Mesothelial cell of epicardium (in vitro differentiated cells): ENCODE data around the gene HAGHL. TPM values are rescaled to one million over a fixed set of nuclear protein-coding genes. Genes with fewer than 3 reads are reported as not detected.

Experiments
- DNase-seq, 2 experiments: peaks; one replicate each; pipeline ENCODE4 v3.0.0; 2021; ENCODE audit warnings: low spot score in 2 of 2; ENCODE audit not compliant: unreplicated experiment in 2 of 2
- H3K27ac Mint-ChIP-seq: 2 replicates; pipeline ENCODE4 v1.8.0; 2021; ENCODE audit warnings: mixed read lengths
- H3K27me3 Mint-ChIP-seq: 2 replicates; pipeline ENCODE4 v1.8.0; 2021; ENCODE audit warnings: low read depth, mixed read lengths
- H3K36me3 Mint-ChIP-seq: 2 replicates; pipeline ENCODE4 v1.8.0; 2021; ENCODE audit warnings: mixed read lengths
- H3K4me1 Mint-ChIP-seq: 2 replicates; pipeline ENCODE4 v1.8.0; 2021; ENCODE audit warnings: mixed read lengths
- H3K4me3 Mint-ChIP-seq: 2 replicates; pipeline ENCODE4 v1.8.0; 2021; ENCODE audit warnings: mild to moderate bottlenecking, moderate library complexity, mixed read lengths
- H3K9me3 Mint-ChIP-seq: 2 replicates; pipeline ENCODE4 v1.8.0; 2021; ENCODE audit warnings: mixed read lengths
- total RNA-seq: library from RNA; stranded (reverse); gene quantifications from 3 replicates; pipeline ENCODE4 v1.2.1, GENCODE V29; 2021
- TF ChIP-seq, protein P1 (sequence below): fragments of 200-600 bp; sonication (generic); IDR thresholded peaks from one replicate; pipeline ENCODE4 v1.5.0; 2021; ENCODE audit warnings: antibody characterized with exemption; ENCODE audit not compliant: unreplicated experiment

The HAGHL gene
- total RNA-seq, 1 donor from 2014 or later = 6.4 TPM

DNA sequence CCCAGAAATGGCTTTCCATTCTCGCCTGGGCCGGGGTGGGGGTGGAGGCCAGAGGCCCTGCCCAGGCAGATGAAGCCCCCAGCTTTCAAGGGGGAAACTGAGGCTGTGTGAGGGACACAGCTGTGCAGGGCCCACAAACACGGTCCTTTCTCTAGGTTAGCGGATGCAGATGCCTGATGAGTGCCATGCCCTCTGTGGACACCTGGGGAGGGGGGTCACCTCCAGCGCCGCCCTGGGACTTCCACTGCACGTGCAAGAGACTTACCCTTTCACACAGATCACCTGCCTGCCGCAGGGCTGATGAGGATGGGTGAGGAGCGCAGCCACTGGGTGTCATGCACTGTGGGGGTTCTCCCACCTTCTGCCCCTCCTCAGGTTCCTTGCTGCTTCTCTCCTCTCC is 8.5 kb upstream of the HAGHL start:
- Mint-ChIP-seq H3K27ac (no peak overlapping the region), H3K4me1 (peaks cover 13% of the 10 kb centered on the region), H3K36me3 (no peaks in the 10 kb centered on the region), H3K27me3 (peaks cover 27% of the 10 kb centered on the region), H3K4me3 (no peak overlapping the region), H3K9me3 (no peaks in the 10 kb centered on the region)
- DNase-seq = no peak
- TF ChIP-seq, protein P1, sequence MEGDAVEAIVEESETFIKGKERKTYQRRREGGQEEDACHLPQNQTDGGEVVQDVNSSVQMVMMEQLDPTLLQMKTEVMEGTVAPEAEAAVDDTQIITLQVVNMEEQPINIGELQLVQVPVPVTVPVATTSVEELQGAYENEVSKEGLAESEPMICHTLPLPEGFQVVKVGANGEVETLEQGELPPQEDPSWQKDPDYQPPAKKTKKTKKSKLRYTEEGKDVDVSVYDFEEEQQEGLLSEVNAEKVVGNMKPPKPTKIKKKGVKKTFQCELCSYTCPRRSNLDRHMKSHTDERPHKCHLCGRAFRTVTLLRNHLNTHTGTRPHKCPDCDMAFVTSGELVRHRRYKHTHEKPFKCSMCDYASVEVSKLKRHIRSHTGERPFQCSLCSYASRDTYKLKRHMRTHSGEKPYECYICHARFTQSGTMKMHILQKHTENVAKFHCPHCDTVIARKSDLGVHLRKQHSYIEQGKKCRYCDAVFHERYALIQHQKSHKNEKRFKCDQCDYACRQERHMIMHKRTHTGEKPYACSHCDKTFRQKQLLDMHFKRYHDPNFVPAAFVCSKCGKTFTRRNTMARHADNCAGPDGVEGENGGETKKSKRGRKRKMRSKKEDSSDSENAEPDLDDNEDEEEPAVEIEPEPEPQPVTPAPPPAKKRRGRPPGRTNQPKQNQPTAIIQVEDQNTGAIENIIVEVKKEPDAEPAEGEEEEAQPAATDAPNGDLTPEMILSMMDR = no peak

DNA sequence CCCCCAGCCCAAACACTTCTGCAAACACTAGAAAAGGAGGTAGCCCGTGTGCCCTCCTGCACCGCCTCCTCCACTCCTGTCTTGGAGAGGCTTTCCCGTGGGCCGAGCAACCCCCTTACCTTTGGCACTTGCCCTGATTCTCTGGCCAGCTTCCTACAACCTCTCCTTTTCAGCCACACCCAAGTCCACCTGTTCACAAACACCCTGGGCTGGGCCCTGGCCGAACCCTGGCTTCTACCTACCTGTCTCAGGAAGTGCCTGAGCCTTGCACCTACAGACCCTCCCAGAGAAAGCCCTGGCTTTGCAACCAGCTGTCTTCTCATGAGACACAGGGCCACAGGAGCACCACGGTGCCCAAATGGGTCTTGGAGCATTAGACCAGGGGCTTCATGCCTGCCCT is 8.0 kb upstream of the HAGHL start:
- Mint-ChIP-seq H3K4me3 (no peak overlapping the region), H3K27me3 (peaks cover 22% of the 10 kb centered on the region), H3K36me3 (no peaks in the 10 kb centered on the region), H3K27ac (no peak overlapping the region), H3K4me1 (peaks cover 13% of the 10 kb centered on the region), H3K9me3 (no peaks in the 10 kb centered on the region)
- no peak for DNase-seq
- TF ChIP-seq, protein P1 = no peak

DNA sequence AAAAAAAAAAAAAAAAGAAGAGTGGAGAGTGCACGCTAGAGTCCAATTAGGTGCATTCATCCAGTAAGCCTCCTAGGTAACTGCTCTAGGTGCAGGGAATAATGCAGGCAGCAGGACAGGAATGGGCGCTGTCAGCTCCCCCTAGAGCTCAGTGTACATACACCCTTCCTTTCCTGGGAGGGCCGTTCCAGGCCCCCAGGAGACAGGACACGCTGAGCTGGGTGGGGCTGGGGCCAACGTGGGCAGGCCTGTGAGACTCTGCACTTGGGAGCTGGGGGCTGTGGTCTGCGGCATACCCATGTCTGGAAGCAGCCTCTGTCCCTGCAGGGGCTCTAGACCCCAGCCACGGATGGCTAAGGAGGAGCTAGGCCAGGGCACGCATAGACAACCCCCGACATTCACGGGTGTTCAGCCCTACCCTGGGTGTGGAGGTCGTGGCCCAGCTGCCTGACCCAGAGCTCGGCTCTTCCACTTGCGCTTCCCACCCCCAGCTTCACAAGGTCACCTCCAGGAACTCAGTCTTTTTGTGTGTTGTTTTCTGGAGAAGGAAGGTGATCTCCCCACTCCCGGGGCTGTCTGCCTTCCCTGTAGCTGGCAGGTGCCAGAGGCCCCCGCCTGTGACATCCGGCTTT is 7.0 kb upstream of the HAGHL start:
- DNase-seq = no peak
- H3K9me3 Mint-ChIP-seq = no peaks in the 10 kb centered on the region
- no peaks in the 10 kb centered on the region for H3K36me3 Mint-ChIP-seq
- H3K4me1 Mint-ChIP-seq = peaks cover 13% of the 10 kb centered on the region
- peaks cover 14% of the 10 kb centered on the region for H3K27me3 Mint-ChIP-seq
- TF ChIP-seq, protein P1 = no peak
- H3K27ac Mint-ChIP-seq = peak overlapping the region; percentile 92
- H3K4me3 Mint-ChIP-seq = peak overlapping the region; percentile 77

DNA sequence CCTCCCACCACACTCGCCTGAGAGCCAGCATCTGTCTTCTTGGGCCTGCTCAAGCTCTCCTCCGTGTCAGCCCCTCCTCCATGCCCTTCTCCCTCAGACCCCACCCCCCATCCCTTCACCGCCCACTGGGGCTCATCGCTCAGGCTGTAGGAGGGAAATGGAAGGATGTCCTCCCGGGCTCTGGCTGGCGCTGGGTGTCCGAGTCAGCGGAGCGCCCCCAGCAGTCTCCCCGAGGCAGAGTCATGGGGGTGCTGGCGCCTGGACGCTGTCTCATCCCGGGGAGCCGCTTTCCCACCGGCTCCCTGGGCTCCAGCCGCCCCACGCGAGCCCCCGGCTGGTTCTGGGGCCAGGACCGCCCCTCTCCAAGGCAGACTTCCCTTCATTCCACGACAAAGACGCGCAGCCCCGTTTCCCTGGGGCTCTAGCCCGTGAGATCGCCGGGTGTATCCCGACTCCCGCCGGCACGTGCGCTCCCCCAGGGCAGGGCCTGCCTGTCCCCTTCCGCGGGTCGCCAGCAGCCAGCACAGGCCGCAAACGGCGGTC is 6.4 kb upstream of the HAGHL start:
- H3K4me1 Mint-ChIP-seq = peaks cover 13% of the 10 kb centered on the region
- H3K9me3 Mint-ChIP-seq = no peaks in the 10 kb centered on the region
- no peaks in the 10 kb centered on the region for H3K36me3 Mint-ChIP-seq
- H3K27me3 Mint-ChIP-seq = peaks cover 19% of the 10 kb centered on the region
- H3K27ac Mint-ChIP-seq = peak overlapping the region; percentile 92
- no peak for DNase-seq
- peak overlapping the region; percentile 77 for H3K4me3 Mint-ChIP-seq
- TF ChIP-seq, protein P1 = no peak

DNA sequence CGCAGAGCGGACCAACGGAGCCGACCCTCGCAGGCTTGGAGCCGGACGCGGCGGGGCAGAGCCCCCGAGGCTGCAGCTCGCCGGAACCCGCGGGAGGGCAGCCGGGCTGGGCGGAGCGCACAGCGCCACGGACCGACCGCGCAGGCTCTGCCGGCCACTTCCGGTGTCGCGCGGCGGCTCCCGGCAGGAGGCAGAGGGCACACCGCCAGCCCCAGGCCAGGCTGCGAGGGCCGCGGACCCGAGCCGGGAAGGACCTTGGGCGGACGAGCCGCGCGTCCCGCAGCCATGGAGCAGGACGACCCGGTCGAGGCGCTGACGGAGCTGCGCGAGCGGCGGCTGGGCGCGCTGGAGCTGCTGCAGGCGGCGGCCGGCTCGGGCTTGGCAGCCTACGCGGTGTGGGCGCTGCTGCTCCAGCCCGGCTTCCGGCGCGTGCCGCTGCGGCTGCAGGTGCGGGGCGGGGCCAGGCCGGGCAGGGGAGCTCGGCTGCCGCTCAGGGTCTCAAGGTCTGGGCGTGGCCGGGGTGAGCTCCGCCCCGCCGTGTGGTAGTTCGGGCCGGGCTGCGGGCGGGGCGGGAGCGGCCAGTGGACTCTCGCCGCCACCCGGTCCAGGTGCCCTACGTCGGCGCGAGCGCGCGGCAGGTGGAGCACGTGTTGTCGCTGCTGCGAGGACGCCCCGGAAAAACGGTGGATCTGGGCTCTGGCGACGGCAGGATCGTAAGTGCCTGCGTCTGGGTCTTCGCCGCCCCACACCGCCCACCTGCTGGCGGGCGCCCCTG is 5.7 kb upstream of the HAGHL start, which contains the start of gene ANTKMT:
Gene ANTKMT (plus strand): TSS at position 157 of the 775 bp plus-strand sequence. CDS start 129 bp downstream, at position 286.
- Mint-ChIP-seq H3K9me3 (no peaks in the 10 kb centered on the region), H3K27me3 (peaks cover 21% of the 10 kb centered on the region), H3K4me1 (peaks cover 10% of the 10 kb centered on the region), H3K27ac (peak within 1 kb of the TSS; percentile 92), H3K4me3 (peak within 1 kb of the TSS; percentile 77), H3K36me3 (no peaks in the 10 kb centered on the region)
- TF ChIP-seq, protein P1 = no peak
- DNase-seq = peak; percentile 80 to 84
